Thymus (tissue), 11 donors: ENCODE results near the gene AHCY. TPM values are rescaled to one million over a fixed set of nuclear protein-coding genes. Genes with fewer than 3 reads are reported as not detected.
"Not testable (repeated sequence)": the region's sequence is repeated elsewhere in the genome, so short reads cannot be mapped to it uniquely, and the experiment has no call there.

Source experiments
- DNase-seq, 9 donors: peaks; one replicate each; pipeline ENCODE4 v3.0.0-alpha.2; 2013; ENCODE audit warnings: low spot score in 9 of 9, low read depth in 6 of 9, missing footprints in 1 of 9
- H3K27ac ChIP-seq, 2 donors: one replicate each; pipeline ENCODE4 v1.5.1; 2013; ENCODE audit warnings: control low read depth in 1 of 2, low read depth in 1 of 2, low read length in 1 of 2, mild to moderate bottlenecking in 1 of 2, moderate library complexity in 1 of 2
- H3K27me3 ChIP-seq, 2 donors: one replicate each; pipeline ENCODE4 v1.5.1; 2013; ENCODE audit warnings: low read length in 1 of 2; ENCODE audit not compliant: control insufficient read depth in 2 of 2, insufficient read depth in 1 of 2
- H3K36me3 ChIP-seq, 2 donors: one replicate each; pipeline ENCODE4 v1.5.1; 2013; ENCODE audit warnings: low read length in 1 of 2, mild to moderate bottlenecking in 1 of 2, moderate library complexity in 1 of 2; ENCODE audit not compliant: control insufficient read depth in 2 of 2, insufficient read depth in 2 of 2
- H3K4me1 ChIP-seq, 2 donors: one replicate each; pipeline ENCODE4 v1.5.1; 2013; ENCODE audit warnings: low read length in 2 of 2; ENCODE audit not compliant: control insufficient read depth in 2 of 2, insufficient read depth in 2 of 2
- H3K4me3 ChIP-seq, 2 donors: one replicate each; pipeline ENCODE4 v1.5.1; 2013; ENCODE audit warnings: low read length in 2 of 2, control low read depth in 1 of 2, mild to moderate bottlenecking in 1 of 2
- H3K9me3 ChIP-seq, 2 donors: one replicate each; pipeline ENCODE4 v1.5.1; 2013; ENCODE audit warnings: low read length in 1 of 2, mild to moderate bottlenecking in 1 of 2; ENCODE audit not compliant: control insufficient read depth in 2 of 2, insufficient read depth in 1 of 2
- WGBS: extraction: QIAGEN DNeasy Blood & Tissue Kit; methylation state at CpG from one replicate; pipeline ENCODE4 v1.1.7; 2013; 5-methylcytosine and 5-hydroxymethylcytosine counted together
- polyA plus RNA-seq: library from polyadenylated mRNA; stranded (reverse); fragments of 200-250 nt; gene quantifications from one replicate; pipeline ENCODE4 v1.2.3, GENCODE V29; 2013
- total RNA-seq: library from RNA; stranded (reverse); fragments of 120-200 nt; gene quantifications from one replicate; pipeline ENCODE4 v1.2.4, GENCODE V29; 2013
- donor health status: healthy.

The AHCY gene
- total and polyA plus RNA-seq, 2 donors: 56.0 to 69.6 TPM

- not testable (repeated sequence) for H3K4me1 ChIP-seq, H3K4me3 ChIP-seq, H3K9me3 ChIP-seq, H3K27me3 ChIP-seq, DNase-seq, H3K27ac ChIP-seq, H3K36me3 ChIP-seq
- 97% methylated on average over 15 of the region's 15 CpGs for WGBS
Observed at GRCh38 chr20:34330861-34331544, 27.8 kb upstream of the AHCY start.

DNA sequence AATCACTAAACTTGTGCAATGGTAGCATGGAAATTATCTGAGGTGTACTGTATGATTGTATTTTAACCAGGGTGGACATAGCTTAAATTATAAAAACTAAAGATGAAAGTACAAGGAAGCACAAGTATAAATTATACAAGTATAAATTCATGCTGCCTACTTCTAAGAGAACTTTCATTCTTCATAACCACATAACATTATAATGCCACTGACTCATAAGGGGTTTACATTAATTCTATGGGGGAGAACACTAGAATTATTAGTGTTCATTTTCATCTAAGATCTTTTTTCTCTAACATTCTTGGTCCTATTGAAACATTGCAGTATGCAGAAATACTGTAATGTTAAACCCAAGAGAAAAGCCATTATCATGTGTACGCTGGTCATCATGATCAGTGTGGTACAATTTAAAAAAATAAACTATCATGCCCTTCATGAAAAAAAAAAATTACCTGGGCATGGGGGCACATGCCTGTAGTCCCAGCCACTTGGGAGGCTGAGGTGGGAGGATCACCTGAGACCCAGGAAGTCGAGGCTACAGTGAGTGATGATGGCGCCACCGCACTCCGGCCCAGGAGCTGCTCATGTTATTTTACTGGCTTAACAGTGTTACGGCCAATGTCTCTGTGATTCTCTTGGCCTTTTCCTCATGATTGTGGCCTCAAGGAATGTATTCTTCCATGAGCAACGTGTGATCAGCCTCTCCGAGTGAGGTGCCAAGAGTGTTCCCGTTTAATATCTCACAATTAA is 25.9 kb upstream of the AHCY start:
- no peaks in the 10 kb centered on the region for H3K4me1 ChIP-seq
- no peak overlapping the region for H3K4me3 ChIP-seq
- H3K27ac ChIP-seq: no peak overlapping the region
- DNase-seq: no peak
- no peaks in the 10 kb centered on the region for H3K9me3 ChIP-seq
- no peaks in the 10 kb centered on the region for H3K36me3 ChIP-seq
- no peaks in the 10 kb centered on the region for H3K27me3 ChIP-seq
- 97% methylated on average over 9 of the region's 9 CpGs for WGBS

GRCh38 chr20:34328207-34328606 is 25.1 kb upstream of the AHCY start:
- not testable (repeated sequence) for H3K27ac ChIP-seq, H3K4me3 ChIP-seq, H3K4me1 ChIP-seq, H3K36me3 ChIP-seq, H3K9me3 ChIP-seq, H3K27me3 ChIP-seq, DNase-seq
- 95% methylated on average over 4 of the region's 4 CpGs for WGBS

GRCh38 chr20:34324541-34324940 is 21.4 kb upstream of the AHCY start:
- no peaks in the 10 kb centered on the region for H3K9me3 ChIP-seq
- no peak for DNase-seq
- H3K4me3 ChIP-seq: no peak overlapping the region
- no peaks in the 10 kb centered on the region for H3K27me3 ChIP-seq
- H3K36me3 ChIP-seq: no peaks in the 10 kb centered on the region
- no peak overlapping the region for H3K27ac ChIP-seq
- no peaks in the 10 kb centered on the region for H3K4me1 ChIP-seq
- 85% methylated on average over 2 of the region's 2 CpGs for WGBS

GRCh38 chr20:34322267-34323105 is 19.3 kb upstream of the AHCY start:
- Histone ChIP-seq H3K27me3 (no peaks in the 10 kb centered on the region), H3K9me3 (no peaks in the 10 kb centered on the region), H3K4me1 (no peaks in the 10 kb centered on the region), H3K27ac (no peak overlapping the region), H3K36me3 (no peaks in the 10 kb centered on the region), H3K4me3 (no peak overlapping the region)
- no peak for DNase-seq
- WGBS: 83% methylated on average over 9 of the region's 9 CpGs

DNA sequence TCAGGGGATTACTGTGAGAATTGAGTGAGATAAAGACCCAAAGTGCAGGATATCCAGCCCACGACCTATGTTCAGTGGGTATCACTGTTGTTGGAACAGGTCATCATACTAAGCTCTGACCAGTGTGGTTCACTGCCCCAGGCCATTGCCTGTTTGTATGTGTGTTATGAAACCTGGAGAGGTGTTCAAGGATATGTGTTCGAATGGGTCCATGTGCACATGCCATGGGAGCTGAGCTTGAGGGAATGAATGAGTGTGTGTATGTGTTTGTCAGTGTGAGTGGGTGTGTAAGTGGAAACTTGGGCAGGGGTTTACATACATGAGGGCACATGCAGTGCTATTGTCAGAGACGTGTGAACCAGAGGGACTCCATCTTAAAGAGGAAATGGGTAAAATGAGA is 17.7 kb upstream of the AHCY start:
- H3K27ac ChIP-seq: no peak overlapping the region
- H3K27me3 ChIP-seq: no peaks in the 10 kb centered on the region
- no peaks in the 10 kb centered on the region for H3K9me3 ChIP-seq
- no peak for DNase-seq
- no peaks in the 10 kb centered on the region for H3K4me1 ChIP-seq
- WGBS: 93% methylated on average over 3 of the region's 3 CpGs
- no peak overlapping the region for H3K4me3 ChIP-seq
- H3K36me3 ChIP-seq: no peaks in the 10 kb centered on the region

- H3K9me3 ChIP-seq: no peaks in the 10 kb centered on the region
- H3K27ac ChIP-seq: no peak overlapping the region
- no peaks in the 10 kb centered on the region for H3K36me3 ChIP-seq
- no peaks in the 10 kb centered on the region for H3K4me1 ChIP-seq
- 86% methylated on average over 4 of the region's 4 CpGs for WGBS
- H3K4me3 ChIP-seq: no peak overlapping the region
- H3K27me3 ChIP-seq: no peaks in the 10 kb centered on the region
- no peak for DNase-seq
Observed at GRCh38 chr20:34318609-34319443, 15.7 kb upstream of the AHCY start.

DNA sequence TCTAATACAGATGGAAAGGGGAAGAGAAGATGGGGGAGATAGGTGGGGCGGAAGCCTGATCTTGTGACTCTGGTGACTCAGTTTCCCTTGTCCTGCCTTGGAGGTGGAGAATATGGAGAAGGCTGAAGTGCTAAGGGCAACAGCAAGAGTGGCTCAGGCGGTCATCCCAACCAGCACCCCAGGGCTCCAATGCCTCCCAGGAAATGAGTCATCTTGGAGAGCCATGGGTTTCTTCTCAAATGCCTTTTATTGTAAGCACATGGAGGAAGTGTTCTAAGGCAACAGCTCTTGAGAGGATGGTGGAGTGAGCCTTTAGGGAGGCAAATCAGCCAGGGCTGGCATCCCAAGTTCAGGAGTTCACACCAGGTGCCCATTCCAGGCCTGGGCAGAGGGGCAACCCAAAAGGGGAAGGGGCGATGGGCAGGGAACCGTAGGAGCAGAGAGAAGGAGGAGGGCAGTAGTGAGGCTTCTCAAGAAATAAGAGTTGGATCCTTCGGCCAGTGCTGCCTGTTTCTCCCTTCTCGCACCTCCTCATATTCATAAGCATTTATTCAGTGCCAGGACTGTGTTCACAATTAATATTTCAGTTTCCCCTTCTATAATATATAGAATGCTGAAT is 13.2 kb upstream of the AHCY start:
- Histone ChIP-seq H3K4me1 (peaks cover 0 to 15% of the 10 kb centered on the region in 2 donors), H3K27me3 (peaks cover 1 to 13% of the 10 kb centered on the region in 2 donors), H3K4me3 (no peak overlapping the region), H3K9me3 (no peaks in the 10 kb centered on the region), H3K27ac (no peak overlapping the region), H3K36me3 (no peaks in the 10 kb centered on the region)
- DNase-seq: no peak
- 97% methylated on average over 6 of the region's 6 CpGs for WGBS
